GM04503 (cell line): ENCODE results near the gene SEPTIN10.
"Not testable (repeated sequence)": the region's sequence is repeated elsewhere in the genome, so short reads cannot be mapped to it uniquely, and the experiment has no call there.

Experiments
- DNase-seq: peaks from one replicate; pipeline ENCODE4 v3.0.0-alpha.2; 2012; ENCODE audit warnings: low read depth

Gene SEPTIN10

GRCh38 chr2:109545828-109546713 lies 67.7 kb downstream of the SEPTIN10 start:
- DNase-seq = no peak

GRCh38 chr2:109542384-109542783 lies 71.4 kb downstream of the SEPTIN10 start:
- no peak for DNase-seq

GRCh38 chr2:109538546-109538945 lies 75.2 kb downstream of the SEPTIN10 start:
- DNase-seq = no peak

- DNase-seq = no peak
Measured at GRCh38 chr2:109537565-109538222, 76.1 kb downstream of the SEPTIN10 start.

DNA sequence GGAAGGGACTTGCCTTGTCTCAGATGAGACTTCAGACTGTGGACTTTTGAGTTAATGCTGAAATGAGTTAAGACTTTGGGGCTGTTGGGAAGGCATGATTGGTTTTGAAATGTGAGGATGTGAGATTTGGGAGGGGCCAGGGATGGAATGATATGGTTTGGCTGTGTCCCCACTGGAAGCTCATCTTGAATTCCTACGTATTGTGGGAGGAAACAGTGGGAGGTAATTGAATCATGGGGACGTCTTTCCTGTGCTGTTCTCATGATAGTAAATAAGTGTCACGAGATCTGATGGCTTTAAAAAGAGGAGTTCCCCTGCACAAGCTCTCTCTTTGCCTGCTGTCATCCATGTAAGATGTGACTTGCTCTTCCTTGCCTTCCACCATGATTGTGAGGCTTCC lies 77.2 kb downstream of the SEPTIN10 start:
- DNase-seq = not testable (repeated sequence)

DNA sequence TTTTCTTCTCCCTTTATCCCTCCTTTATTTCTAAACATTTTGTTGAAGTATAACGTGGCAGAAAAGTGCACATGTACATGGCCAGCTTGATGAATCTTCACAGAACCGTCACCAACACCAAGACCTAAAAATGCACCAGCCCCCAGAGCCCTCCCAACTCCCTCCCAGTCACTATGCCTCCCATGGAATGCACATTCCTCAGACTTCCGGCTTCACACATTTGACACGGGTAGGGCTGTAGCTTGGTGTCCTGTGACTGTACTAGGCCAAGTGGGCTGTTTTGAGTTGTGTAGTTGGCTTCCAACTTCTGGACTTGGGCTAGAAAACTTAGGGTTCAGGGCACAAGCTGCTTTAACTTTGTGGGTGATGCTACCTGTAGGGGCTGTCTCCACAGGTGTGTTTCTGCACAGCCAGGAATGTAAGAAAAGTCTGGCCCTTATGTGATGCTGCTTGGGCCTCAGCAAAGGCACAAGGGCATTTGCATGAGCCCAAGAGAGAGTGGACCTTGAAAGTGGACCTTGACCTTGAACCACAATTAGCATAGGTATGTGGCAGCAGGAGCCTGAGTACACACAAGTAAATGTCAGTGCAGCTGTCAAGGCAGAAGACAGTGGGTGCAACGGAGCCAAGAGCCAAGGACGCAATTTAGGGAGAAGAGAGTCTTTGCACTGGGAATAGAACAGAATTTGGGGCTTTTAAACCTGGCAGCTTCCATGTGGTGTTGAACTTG lies 78.4 kb downstream of the SEPTIN10 start:
- DNase-seq = no peak

GRCh38 chr2:109533823-109534222 lies 79.9 kb downstream of the SEPTIN10 start:
- DNase-seq = no peak

GRCh38 chr2:109532728-109533076 lies 81.1 kb downstream of the SEPTIN10 start:
- DNase-seq = no peak

DNA sequence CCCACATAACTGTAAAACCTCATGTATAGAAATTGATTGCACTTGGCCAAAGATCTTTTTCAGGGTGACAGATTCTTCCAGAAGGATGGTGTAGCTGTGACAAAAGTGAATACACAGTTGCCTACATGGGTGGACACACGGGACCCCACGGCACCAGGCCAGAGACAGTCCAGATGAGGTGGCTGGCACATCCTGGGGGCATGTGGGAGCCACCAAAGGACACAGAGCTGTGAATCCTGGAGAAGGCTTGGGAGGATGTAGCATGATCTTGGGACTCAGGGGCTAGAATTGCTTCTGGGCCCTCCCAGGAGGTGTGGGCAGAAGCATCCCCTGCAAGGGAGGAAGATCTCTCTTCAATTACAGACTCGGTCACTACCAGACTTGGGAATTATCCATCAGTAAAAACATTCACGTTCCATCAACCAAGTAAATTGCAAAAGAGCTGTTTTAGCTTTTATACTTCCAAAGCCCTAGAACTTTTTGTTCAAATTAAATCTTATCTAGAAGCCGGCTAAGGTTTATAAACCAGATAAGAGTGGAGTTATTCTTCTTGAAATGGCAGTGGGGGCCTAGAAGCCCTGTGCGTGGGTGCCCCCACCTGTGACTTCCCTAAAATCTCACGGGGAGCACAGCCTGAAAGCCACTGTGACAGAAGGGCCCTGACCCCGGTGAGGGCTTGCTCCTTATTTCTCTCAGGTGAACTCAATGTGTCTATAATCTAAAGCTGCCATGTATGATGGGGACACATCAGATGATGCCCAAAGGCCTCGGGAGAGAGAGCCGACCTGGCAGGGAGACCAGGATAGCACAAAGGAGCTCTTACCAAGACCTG lies 81.7 kb downstream of the SEPTIN10 start:
- no peak for DNase-seq

- no peak for DNase-seq
Measured at GRCh38 chr2:109531221-109531620, 82.5 kb downstream of the SEPTIN10 start.

- DNase-seq = no peak
Measured at GRCh38 chr2:109530712-109531111, 83.1 kb downstream of the SEPTIN10 start.

DNA sequence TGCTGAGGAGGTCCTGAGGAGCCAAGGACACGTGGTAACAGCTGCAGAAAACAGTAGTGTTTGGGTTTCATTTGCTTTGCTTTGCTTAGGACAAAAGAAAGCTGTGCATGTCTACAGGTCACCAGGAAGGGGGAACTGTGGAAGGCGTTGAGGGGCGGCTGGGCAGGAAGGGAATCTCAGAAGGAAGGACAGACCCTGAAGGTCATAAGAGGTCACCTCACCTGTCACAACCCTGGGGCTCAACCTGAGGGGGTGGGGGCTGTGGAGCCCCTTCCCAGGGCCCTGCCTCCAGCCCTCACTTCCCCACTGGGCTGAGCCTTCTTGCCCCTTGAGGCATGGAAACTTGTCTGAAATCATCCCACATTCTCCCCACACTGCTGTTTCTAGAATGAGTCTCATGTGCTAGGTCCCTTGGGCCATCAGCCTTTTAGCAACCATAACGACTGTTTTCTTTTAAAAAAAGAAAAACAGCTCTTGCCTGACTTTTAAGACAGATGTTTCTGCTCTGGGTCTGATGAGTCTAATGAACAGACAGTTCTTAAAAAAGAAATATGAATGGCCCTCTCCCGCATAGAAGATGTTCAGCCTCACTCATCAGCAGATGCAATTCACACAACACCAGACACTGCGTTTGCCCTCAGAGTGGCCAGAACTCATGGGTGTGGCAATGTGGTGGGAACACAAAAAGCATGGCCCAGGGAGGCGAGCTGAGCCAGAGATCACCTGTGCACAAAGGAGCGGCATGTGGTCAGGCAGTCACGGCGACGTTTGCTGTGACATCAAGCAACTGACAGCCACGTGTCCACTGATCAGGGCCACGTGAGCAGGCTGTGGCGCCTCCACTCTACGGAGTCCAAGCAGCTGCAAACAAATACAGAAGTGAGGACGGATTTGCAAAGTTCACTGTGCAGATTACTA lies 84.0 kb downstream of the SEPTIN10 start:
- no peak for DNase-seq

GRCh38 chr2:109528811-109529501 lies 84.8 kb downstream of the SEPTIN10 start:
- no peak for DNase-seq

GRCh38 chr2:109527846-109528705 lies 85.7 kb downstream of the SEPTIN10 start:
- no peak for DNase-seq

DNA sequence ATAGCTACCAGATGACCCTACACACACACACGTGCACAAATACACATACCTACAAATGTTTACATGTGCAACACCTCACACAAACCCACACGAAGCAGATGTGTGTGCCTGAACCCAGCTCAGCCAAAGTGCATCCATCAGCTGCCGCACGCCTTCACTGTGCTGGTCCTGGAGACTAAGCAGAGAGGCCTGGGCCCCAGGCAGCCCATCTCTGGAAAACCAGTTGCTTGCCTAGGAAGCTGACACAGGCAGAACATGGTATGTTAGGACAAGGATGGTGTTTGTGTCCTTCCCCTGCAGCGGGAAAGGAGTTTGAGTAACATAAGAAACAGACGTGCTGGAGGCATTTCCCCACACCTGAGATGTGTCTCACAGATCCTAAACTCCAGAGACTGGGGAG lies 86.7 kb downstream of the SEPTIN10 start:
- no peak for DNase-seq

DNA sequence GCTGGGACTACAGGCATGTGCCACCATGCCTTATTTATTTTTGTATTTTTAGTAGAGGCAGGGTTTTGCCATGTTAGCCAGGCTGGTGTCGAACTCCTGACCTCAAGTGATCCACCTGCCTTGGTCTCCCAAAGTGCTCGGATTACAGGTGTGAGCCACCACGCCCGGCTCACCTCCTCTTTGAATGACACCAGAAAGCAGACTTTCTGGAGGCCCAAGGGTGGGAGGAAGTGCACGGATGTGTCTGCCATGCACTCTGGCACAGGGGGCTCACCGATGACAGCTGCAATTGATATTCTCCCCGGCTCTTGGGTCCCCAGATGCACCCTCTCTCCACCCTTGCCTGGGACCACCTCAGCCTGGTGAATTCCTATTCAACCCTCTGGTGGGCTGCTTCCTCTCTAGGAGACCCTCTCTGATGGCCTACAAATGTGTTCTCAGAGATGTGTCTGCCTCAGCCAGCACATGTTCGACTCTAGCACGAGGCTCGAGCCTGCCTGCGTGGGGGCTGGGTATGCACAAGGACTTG lies 87.3 kb downstream of the SEPTIN10 start:
- DNase-seq = no peak

- no peak for DNase-seq
Measured at GRCh38 chr2:109525836-109526235, 87.9 kb downstream of the SEPTIN10 start.

GRCh38 chr2:109523536-109524361 lies 90.0 kb downstream of the SEPTIN10 start:
- no peak for DNase-seq
